Neural progenitor cell (in vitro differentiated cells): ENCODE measurements around the gene FUZ. TPM values are rescaled to one million over a fixed set of nuclear protein-coding genes. Genes with fewer than 3 reads are reported as not detected.

Source experiments
- DNase-seq: peaks from one replicate; pipeline ENCODE4 v3.0.0-alpha.2; 2016; ENCODE audit warnings: low spot score
- H2AFZ ChIP-seq: fragments of 200-600 bp; sonication (generic); replicated peaks from 2 replicates; pipeline ENCODE4 v1.6.1; 2016; ENCODE audit warnings: antibody characterized with exemption
- H3F3A ChIP-seq: fragments of 200-600 bp; sonication (generic); 2 replicates; pipeline ENCODE4 v1.6.1; 2016; ENCODE audit warnings: antibody characterized with exemption, low read depth
- H3K27ac ChIP-seq: fragments of 200-600 bp; sonication (generic); 2 replicates; pipeline ENCODE4 v1.5.1; 2016; ENCODE audit warnings: mild to moderate bottlenecking
- H3K27me3 ChIP-seq: fragments of 200-600 bp; sonication (generic); 2 replicates; pipeline ENCODE4 v1.6.1; 2016; ENCODE audit warnings: mild to moderate bottlenecking, moderate library complexity
- H3K36me3 ChIP-seq: fragments of 200-600 bp; sonication (generic); 2 replicates; pipeline ENCODE4 v1.5.1; 2016
- H3K4me1 ChIP-seq: fragments of 200-600 bp; sonication (generic); 2 replicates; pipeline ENCODE4 v1.6.1; 2016; ENCODE audit warnings: mixed run types
- H3K4me2 ChIP-seq: fragments of 200-600 bp; sonication (generic); 2 replicates; pipeline ENCODE4 v1.6.1; 2016
- H3K4me3 ChIP-seq: fragments of 200-600 bp; sonication (generic); 2 replicates; pipeline ENCODE4 v1.5.1; 2016
- H3K79me2 ChIP-seq: fragments of 200-600 bp; sonication (generic); 2 replicates; pipeline ENCODE4 v1.6.1; 2016; ENCODE audit warnings: low read depth
- H3K9ac ChIP-seq: fragments of 200-600 bp; sonication (generic); 2 replicates; pipeline ENCODE4 v1.6.1; 2016
- H3K9me3 ChIP-seq: fragments of 200-600 bp; sonication (generic); 2 replicates; pipeline ENCODE4 v1.5.1; 2016; ENCODE audit warnings: low read depth
- H4K20me1 ChIP-seq: fragments of 200-600 bp; sonication (generic); 2 replicates; pipeline ENCODE4 v1.6.1; 2016; ENCODE audit warnings: low read depth
- H3K27ac Mint-ChIP-seq: 3 replicates; pipeline ENCODE4 v1.8.0; 2021; ENCODE audit warnings: mixed read lengths
- H3K27me3 Mint-ChIP-seq: 2 replicates; pipeline ENCODE4 v1.8.0; 2022; ENCODE audit warnings: low read depth, mild to moderate bottlenecking, inconsistent platforms, moderate library complexity, mixed read lengths; ENCODE audit not compliant: insufficient read depth
- H3K36me3 Mint-ChIP-seq: 3 replicates; pipeline ENCODE4 v1.8.0; 2021; ENCODE audit warnings: mixed read lengths
- H3K4me1 Mint-ChIP-seq: 3 replicates; pipeline ENCODE4 v1.8.0; 2021; ENCODE audit warnings: mixed read lengths
- H3K4me3 Mint-ChIP-seq: 3 replicates; pipeline ENCODE4 v1.8.0; 2021; ENCODE audit warnings: mild to moderate bottlenecking, moderate library complexity, mixed read lengths
- H3K9me3 Mint-ChIP-seq: 3 replicates; pipeline ENCODE4 v1.8.0; 2020; ENCODE audit warnings: mixed read lengths
- CTCF ChIP-seq: fragments of 200-600 bp; sonication (generic); IDR thresholded peaks from 2 replicates; pipeline ENCODE4 v1.5.1; 2017; ENCODE audit warnings: antibody characterized with exemption, mild to moderate bottlenecking
- EZH2 ChIP-seq: fragments of 200-600 bp; sonication (generic); IDR thresholded peaks from 2 replicates; pipeline ENCODE4 v1.6.1; 2017; ENCODE audit warnings: antibody characterized with exemption, mild to moderate bottlenecking, moderate library complexity
- EZH2phosphoT487 ChIP-seq: fragments of 200-600 bp; sonication (generic); IDR thresholded peaks from 2 replicates; pipeline ENCODE4 v1.6.1; 2017; ENCODE audit warnings: antibody characterized with exemption
- total RNA-seq: library from RNA; depleted of rRNA; stranded (reverse); fragments of >200 nt; gene quantifications from 2 replicates; pipeline ENCODE4 v1.2.3, GENCODE V29; 2015; ENCODE audit warnings: low replicate concordance

The FUZ gene
- total RNA-seq, 1 donor from 2014 or later, result 24.6 TPM

- Histone ChIP-seq H3K4me2 (no peak overlapping the region), H2AFZ (no peak overlapping the region), H3K9ac (no peak overlapping the region), H3K27me3 (no peaks in the 10 kb centered on the region), H3K79me2 (peaks cover 43% of the 10 kb centered on the region), H3K4me1 (peaks cover 22% of the 10 kb centered on the region), H3K27ac (no peak overlapping the region), H3F3A (peaks cover 35% of the 10 kb centered on the region), H4K20me1 (peaks cover 10% of the 10 kb centered on the region), H3K4me3 (no peak overlapping the region), H3K9me3 (no peaks in the 10 kb centered on the region), H3K36me3 (no peaks in the 10 kb centered on the region)
- peaks cover 19% of the 10 kb centered on the region for H3K27me3 Mint-ChIP-seq
- H3K4me3 Mint-ChIP-seq, result peak overlapping the region; percentile 73
- H3K9me3 Mint-ChIP-seq, result no peaks in the 10 kb centered on the region
- H3K4me1 Mint-ChIP-seq, result peaks cover 48% of the 10 kb centered on the region
- no peak for DNase-seq
- no peak for TF ChIP-seq EZH2phosphoT487
- TF ChIP-seq EZH2, result no peak
- no peak for TF ChIP-seq CTCF
- peak overlapping the region; percentile 42 for H3K27ac Mint-ChIP-seq
- peaks cover 8% of the 10 kb centered on the region for H3K36me3 Mint-ChIP-seq
Observed at GRCh38 chr19:49816590-49816989, 3.5 kb upstream of the FUZ start.

GRCh38 chr19:49814010-49814409 is 918 bp upstream of the FUZ start:
- Histone ChIP-seq H3K4me3 (peak overlapping the region; percentile 20), H3K9ac (no peak overlapping the region), H2AFZ (peak overlapping the region; percentile 56), H3K9me3 (no peaks in the 10 kb centered on the region), H3K36me3 (no peaks in the 10 kb centered on the region), H3K4me2 (peak overlapping the region; percentile 42), H3K79me2 (peaks cover 18% of the 10 kb centered on the region), H3F3A (peaks cover 42% of the 10 kb centered on the region), H3K4me1 (peaks cover 27% of the 10 kb centered on the region), H3K27ac (no peak overlapping the region), H4K20me1 (peaks cover 4% of the 10 kb centered on the region), H3K27me3 (no peaks in the 10 kb centered on the region)
- Mint-ChIP-seq H3K27me3 (peaks cover 16% of the 10 kb centered on the region), H3K36me3 (no peaks in the 10 kb centered on the region), H3K27ac (peak overlapping the region; percentile 100), H3K4me3 (peak overlapping the region; percentile 97), H3K9me3 (no peaks in the 10 kb centered on the region), H3K4me1 (peaks cover 42% of the 10 kb centered on the region)
- no peak for TF ChIP-seq EZH2phosphoT487
- TF ChIP-seq CTCF, result no peak
- no peak for TF ChIP-seq EZH2
- DNase-seq, result no peak

- Mint-ChIP-seq H3K27me3 (peaks cover 13% of the 10 kb centered on the region), H3K36me3 (no peaks in the 10 kb centered on the region), H3K4me1 (peaks cover 51% of the 10 kb centered on the region), H3K4me3 (peak overlapping the region; percentile 97), H3K27ac (peak overlapping the region; percentile 100), H3K9me3 (no peaks in the 10 kb centered on the region)
- no peak overlapping the region for H3K9ac ChIP-seq
- no peaks in the 10 kb centered on the region for H3K27me3 ChIP-seq
- H3K27ac ChIP-seq, result no peak overlapping the region
- H3K4me3 ChIP-seq, result peak overlapping the region; percentile 71
- H3K4me1 ChIP-seq, result peaks cover 24% of the 10 kb centered on the region
- H3K36me3 ChIP-seq, result no peaks in the 10 kb centered on the region
- peaks cover 48% of the 10 kb centered on the region for H3F3A ChIP-seq
- TF ChIP-seq CTCF (no peak), EZH2 (no peak), EZH2phosphoT487 (no peak)
- peaks cover 9% of the 10 kb centered on the region for H3K79me2 ChIP-seq
- peak overlapping the region; percentile 59 for H2AFZ ChIP-seq
- DNase-seq, result peak; percentile 5
- peaks cover 10% of the 10 kb centered on the region for H4K20me1 ChIP-seq
- H3K4me2 ChIP-seq, result peak overlapping the region; percentile 93
- no peaks in the 10 kb centered on the region for H3K9me3 ChIP-seq
Observed at GRCh38 chr19:49812452-49812996, 568 bp downstream of the FUZ start.
